ENCODE measurements around the gene WDR45B. TPM values are rescaled to one million over a fixed set of nuclear protein-coding genes. Genes with fewer than 3 reads are reported as not detected.
A peak's percentile ranks its signal among the peaks of the same experiment; 100 is the strongest.

WDR45B gene
- polyA plus RNA-seq, 1 donor = 65.7 TPM

DNA sequence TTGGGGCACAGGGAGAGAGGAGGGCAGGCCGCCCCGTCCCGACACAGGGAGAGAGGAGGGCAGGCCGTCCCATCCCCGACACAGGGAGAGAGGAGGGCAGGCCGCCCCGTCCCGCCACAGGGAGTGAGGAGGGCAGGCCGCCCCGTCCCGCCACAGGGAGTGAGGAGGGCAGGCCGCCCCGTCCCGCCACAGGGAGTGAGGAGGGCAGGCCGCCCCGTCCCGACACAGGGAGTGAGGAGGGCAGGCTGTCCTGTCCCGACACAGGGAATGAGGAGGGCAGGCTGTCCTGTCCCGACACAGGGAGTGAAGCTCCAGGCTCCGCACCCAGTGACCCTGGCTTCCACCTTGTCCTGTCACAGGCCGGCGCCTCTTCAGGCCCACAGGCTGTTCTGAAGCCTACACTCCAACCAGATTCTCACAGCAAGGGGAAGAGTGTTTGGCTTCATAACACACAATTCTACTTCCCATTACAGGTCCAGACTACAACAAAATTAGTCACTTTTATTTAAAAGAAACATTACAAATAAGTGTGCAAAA is 34.1 kb downstream of the WDR45B start:
- Histone ChIP-seq H3K4me3 (ENCODE audit: low read length) (no peak overlapping the region), H3K27ac (ENCODE audit: low read length) (no peak overlapping the region), H3K4me1 (ENCODE audit: control insufficient read depth, insufficient read depth, low read length) (no peaks in the 10 kb centered on the region), H3K36me3 (ENCODE audit: control insufficient read depth, insufficient read depth, low read length) (peaks cover 73% of the 10 kb centered on the region), H3K27me3 (ENCODE audit: control insufficient read depth, insufficient read depth, low read length) (no peaks in the 10 kb centered on the region), H3K9me3 (ENCODE audit: control insufficient read depth, low read depth, low read length) (no peaks in the 10 kb centered on the region)
- no CpG with 5 or more reads among the region's 22 CpGs for WGBS (ENCODE audit: insufficient coverage, low lambda C conversion rate)
- no peak for DNase-seq

GRCh38 chr17:82613283-82614094 is 34.8 kb downstream of the WDR45B start:
- Histone ChIP-seq H3K4me1 (ENCODE audit: control insufficient read depth, insufficient read depth, low read length) (no peaks in the 10 kb centered on the region), H3K36me3 (ENCODE audit: control insufficient read depth, insufficient read depth, low read length) (peaks cover 69% of the 10 kb centered on the region), H3K27me3 (ENCODE audit: control insufficient read depth, insufficient read depth, low read length) (no peaks in the 10 kb centered on the region), H3K27ac (ENCODE audit: low read length) (no peak overlapping the region), H3K9me3 (ENCODE audit: control insufficient read depth, low read depth, low read length) (no peaks in the 10 kb centered on the region), H3K4me3 (ENCODE audit: low read length) (no peak overlapping the region)
- WGBS (ENCODE audit: insufficient coverage, low lambda C conversion rate) = no CpG with 5 or more reads among the region's 37 CpGs
- DNase-seq = no peak

DNA sequence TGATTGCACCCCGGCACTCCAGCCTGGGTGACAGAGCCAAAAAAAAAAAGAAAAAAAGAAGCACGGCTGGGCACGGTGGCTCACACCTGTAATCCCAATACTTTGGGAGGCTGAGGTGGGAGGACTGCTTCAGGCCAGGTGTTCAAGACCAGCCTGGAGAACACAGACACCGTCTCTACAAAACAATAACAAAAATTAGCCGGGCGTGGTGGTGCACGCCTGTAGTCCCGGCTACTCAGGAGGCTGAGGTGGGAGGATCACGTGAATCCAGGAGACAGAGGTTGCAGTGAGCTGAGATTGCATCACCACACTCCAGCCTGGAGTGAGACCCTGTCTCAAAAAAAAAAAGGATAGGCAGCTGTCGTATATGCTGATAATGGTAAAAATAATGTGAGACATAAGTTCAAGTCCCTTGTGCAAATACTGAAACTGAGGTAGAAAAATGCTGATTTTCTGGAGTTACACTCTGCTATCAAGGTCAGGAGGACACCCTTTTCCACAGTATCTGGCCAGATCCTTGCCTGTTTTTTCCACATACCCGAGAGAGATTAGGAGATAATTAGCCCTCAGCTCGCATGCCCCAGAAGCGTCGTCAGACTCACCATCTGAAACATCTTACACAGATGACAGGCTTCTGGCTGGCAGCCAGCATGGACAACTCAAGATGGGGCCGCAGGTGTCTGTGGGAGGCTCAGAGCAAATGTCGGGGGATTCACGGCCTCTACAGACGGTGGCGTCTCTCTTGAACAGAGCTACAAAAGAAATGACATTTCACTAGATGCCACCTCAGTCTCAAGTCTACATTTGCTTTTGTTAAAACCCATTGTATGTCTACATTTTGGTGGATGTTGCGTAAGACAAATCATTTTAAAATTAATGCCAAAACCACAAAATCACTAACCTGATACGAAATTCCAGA is 36.8 kb downstream of the WDR45B start:
- no peak for DNase-seq
- peaks cover 57% of the 10 kb centered on the region for H3K36me3 ChIP-seq (ENCODE audit: control insufficient read depth, insufficient read depth, low read length)
- H3K9me3 ChIP-seq (ENCODE audit: control insufficient read depth, low read depth, low read length) = no peaks in the 10 kb centered on the region
- H3K4me3 ChIP-seq (ENCODE audit: low read length) = no peak overlapping the region
- no peaks in the 10 kb centered on the region for H3K27me3 ChIP-seq (ENCODE audit: control insufficient read depth, insufficient read depth, low read length)
- 83% methylated on average over 1 of the region's 21 CpGs for WGBS (ENCODE audit: insufficient coverage, low lambda C conversion rate)
- no peak overlapping the region for H3K27ac ChIP-seq (ENCODE audit: low read length)
- no peaks in the 10 kb centered on the region for H3K4me1 ChIP-seq (ENCODE audit: control insufficient read depth, insufficient read depth, low read length)

- H3K27ac ChIP-seq (ENCODE audit: low read length) = no peak overlapping the region
- no peak overlapping the region for H3K4me3 ChIP-seq (ENCODE audit: low read length)
- no CpG with 5 or more reads among the region's 4 CpGs for WGBS (ENCODE audit: insufficient coverage, low lambda C conversion rate)
- no peaks in the 10 kb centered on the region for H3K9me3 ChIP-seq (ENCODE audit: control insufficient read depth, low read depth, low read length)
- H3K36me3 ChIP-seq (ENCODE audit: control insufficient read depth, insufficient read depth, low read length) = peaks cover 53% of the 10 kb centered on the region
- H3K4me1 ChIP-seq (ENCODE audit: control insufficient read depth, insufficient read depth, low read length) = no peaks in the 10 kb centered on the region
- no peak for DNase-seq
- no peaks in the 10 kb centered on the region for H3K27me3 ChIP-seq (ENCODE audit: control insufficient read depth, insufficient read depth, low read length)
Measured at GRCh38 chr17:82609655-82610054, 38.6 kb downstream of the WDR45B start.

DNA sequence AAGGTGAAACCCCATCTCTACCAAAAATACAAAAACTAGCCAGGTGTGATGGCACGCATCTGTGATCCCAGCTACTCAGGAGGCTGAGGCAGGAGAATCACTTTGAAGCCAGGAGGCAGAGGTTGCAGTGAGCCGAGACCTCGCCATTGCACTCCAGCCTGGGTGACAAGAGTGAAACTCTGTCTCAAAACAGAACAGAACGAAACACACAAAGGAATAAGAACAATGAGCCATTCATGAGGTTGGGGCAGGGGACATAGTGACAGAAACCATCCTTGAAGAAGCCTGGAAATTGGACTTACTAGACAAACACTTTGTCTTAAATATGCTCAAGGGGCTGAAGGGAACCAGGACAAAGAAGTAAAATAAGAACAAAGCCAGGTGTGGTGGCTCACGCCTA is 39.4 kb downstream of the WDR45B start:
- Histone ChIP-seq H3K4me3 (ENCODE audit: low read length) (no peak overlapping the region), H3K36me3 (ENCODE audit: control insufficient read depth, insufficient read depth, low read length) (peaks cover 57% of the 10 kb centered on the region), H3K27me3 (ENCODE audit: control insufficient read depth, insufficient read depth, low read length) (no peaks in the 10 kb centered on the region), H3K9me3 (ENCODE audit: control insufficient read depth, low read depth, low read length) (peaks cover 2% of the 10 kb centered on the region), H3K27ac (ENCODE audit: low read length) (no peak overlapping the region), H3K4me1 (ENCODE audit: control insufficient read depth, insufficient read depth, low read length) (no peaks in the 10 kb centered on the region)
- 80% methylated on average over 1 of the region's 5 CpGs for whole genome bisulfite sequencing (ENCODE audit: insufficient coverage, low lambda C conversion rate)
- no peak for DNase-seq

DNA sequence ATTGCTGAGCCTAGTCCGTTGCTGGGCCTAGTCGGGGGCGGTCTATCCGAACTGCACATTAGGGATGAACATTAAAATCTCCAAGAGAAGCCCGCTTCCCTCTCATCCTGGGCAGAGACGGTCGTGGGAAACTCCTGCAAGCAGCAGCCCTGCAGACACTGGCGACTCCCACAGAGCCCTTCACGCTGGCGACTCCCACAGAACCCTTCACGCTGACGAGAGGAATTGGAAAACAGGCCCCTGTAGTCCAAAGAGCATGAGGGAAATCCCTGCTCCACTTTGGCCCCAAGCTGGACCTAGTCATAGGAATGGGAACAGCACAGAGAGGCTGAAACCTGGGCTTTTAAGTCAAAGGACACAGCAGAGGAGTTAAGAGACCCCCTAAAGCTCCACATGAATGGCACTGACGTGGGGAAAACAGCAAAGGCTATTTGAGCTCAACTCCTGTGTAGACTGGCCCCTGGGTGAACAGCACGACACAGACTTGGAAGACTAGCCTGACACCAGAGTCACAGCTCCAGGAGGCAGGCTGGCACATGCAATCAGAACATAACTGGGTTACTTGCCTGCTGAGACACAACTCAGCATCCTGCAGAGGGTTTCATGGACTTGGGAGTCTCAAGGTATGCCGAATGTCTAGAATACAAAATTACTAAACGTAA is 42.2 kb downstream of the WDR45B start:
- WGBS (ENCODE audit: insufficient coverage, low lambda C conversion rate) = 60% methylated on average over 1 of the region's 16 CpGs
- no peaks in the 10 kb centered on the region for H3K27me3 ChIP-seq (ENCODE audit: control insufficient read depth, insufficient read depth, low read length)
- peaks cover 9% of the 10 kb centered on the region for H3K9me3 ChIP-seq (ENCODE audit: control insufficient read depth, low read depth, low read length)
- H3K27ac ChIP-seq (ENCODE audit: low read length) = no peak overlapping the region
- H3K36me3 ChIP-seq (ENCODE audit: control insufficient read depth, insufficient read depth, low read length) = peaks cover 72% of the 10 kb centered on the region
- no peak for DNase-seq
- H3K4me3 ChIP-seq (ENCODE audit: low read length) = no peak overlapping the region
- H3K4me1 ChIP-seq (ENCODE audit: control insufficient read depth, insufficient read depth, low read length) = no peaks in the 10 kb centered on the region

- H3K27ac ChIP-seq (ENCODE audit: low read length) = no peak overlapping the region
- no peaks in the 10 kb centered on the region for H3K4me1 ChIP-seq (ENCODE audit: control insufficient read depth, insufficient read depth, low read length)
- peaks cover 11% of the 10 kb centered on the region for H3K9me3 ChIP-seq (ENCODE audit: control insufficient read depth, low read depth, low read length)
- DNase-seq = no peak
- no peaks in the 10 kb centered on the region for H3K27me3 ChIP-seq (ENCODE audit: control insufficient read depth, insufficient read depth, low read length)
- H3K36me3 ChIP-seq (ENCODE audit: control insufficient read depth, insufficient read depth, low read length) = peaks cover 72% of the 10 kb centered on the region
- no peak overlapping the region for H3K4me3 ChIP-seq (ENCODE audit: low read length)
- WGBS (ENCODE audit: insufficient coverage, low lambda C conversion rate) = no CpG with 5 or more reads among the region's 7 CpGs
Measured at GRCh38 chr17:82604532-82604931, 43.7 kb downstream of the WDR45B start.

- Histone ChIP-seq H3K36me3 (ENCODE audit: control insufficient read depth, insufficient read depth, low read length) (peaks cover 73% of the 10 kb centered on the region), H3K4me1 (ENCODE audit: control insufficient read depth, insufficient read depth, low read length) (no peaks in the 10 kb centered on the region), H3K27me3 (ENCODE audit: control insufficient read depth, insufficient read depth, low read length) (no peaks in the 10 kb centered on the region), H3K4me3 (ENCODE audit: low read length) (no peak overlapping the region), H3K9me3 (ENCODE audit: control insufficient read depth, low read depth, low read length) (peaks cover 11% of the 10 kb centered on the region), H3K27ac (ENCODE audit: low read length) (peak overlapping the region; percentile 8)
- DNase-seq = peak; percentile 63 to 89
- WGBS (ENCODE audit: insufficient coverage, low lambda C conversion rate) = no CpG with 5 or more reads among the region's 18 CpGs
Measured at GRCh38 chr17:82603981-82604448, 44.2 kb downstream of the WDR45B start.

DNA sequence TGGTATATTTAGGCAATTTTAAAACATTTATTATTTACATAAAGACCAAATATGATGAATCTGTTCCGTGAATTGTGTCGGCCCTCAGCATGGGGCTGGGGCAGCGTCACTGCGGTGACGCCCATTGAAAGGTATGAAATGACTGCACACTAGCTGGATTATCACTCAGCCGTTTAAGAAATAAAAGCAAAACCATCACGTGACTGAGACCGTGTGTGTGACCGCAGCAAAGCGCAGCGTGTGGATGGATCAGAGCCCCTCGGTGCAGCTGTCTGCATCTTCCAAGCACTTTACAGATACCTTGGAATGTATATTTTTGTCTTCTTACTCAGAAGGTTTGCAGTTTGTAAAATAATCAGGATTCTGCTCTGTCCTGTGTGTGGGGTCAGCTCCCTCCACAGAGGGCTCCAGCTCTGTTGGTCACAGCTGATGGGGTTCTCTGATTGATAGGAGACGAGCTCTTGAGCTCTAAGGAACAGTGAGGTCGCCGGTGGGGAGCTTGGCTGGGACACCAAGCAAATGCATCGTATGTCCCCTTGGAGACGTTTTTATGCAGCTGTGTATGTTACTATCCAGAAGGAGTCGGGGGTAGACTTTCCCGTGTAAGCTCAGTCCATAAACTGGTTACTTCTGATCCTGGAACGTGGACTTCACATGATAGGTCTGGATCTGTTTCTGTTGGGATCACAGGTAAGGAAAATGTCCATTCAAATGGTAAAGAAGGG is 45.1 kb downstream of the WDR45B start:
- Histone ChIP-seq H3K36me3 (ENCODE audit: control insufficient read depth, insufficient read depth, low read length) (peaks cover 79% of the 10 kb centered on the region), H3K27ac (ENCODE audit: low read length) (no peak overlapping the region), H3K9me3 (ENCODE audit: control insufficient read depth, low read depth, low read length) (peaks cover 11% of the 10 kb centered on the region), H3K4me1 (ENCODE audit: control insufficient read depth, insufficient read depth, low read length) (no peaks in the 10 kb centered on the region), H3K4me3 (ENCODE audit: low read length) (no peak overlapping the region), H3K27me3 (ENCODE audit: control insufficient read depth, insufficient read depth, low read length) (no peaks in the 10 kb centered on the region)
- WGBS (ENCODE audit: insufficient coverage, low lambda C conversion rate) = 83% methylated on average over 1 of the region's 20 CpGs
- no peak for DNase-seq

Data from large intestine (tissue), 3 donors.